PFSK-1 (cell line): ENCODE data around the gene ANKRD1.

Experiments
- POLR2AphosphoS5 ChIP-seq: IDR thresholded peaks from 2 replicates; pipeline ENCODE4 v1.6.1; 2012; ENCODE audit warnings: low read depth, mild to moderate bottlenecking, control low read depth, low read length, moderate library complexity
- TF ChIP-seq, protein P1 (sequence below), 2 experiments: IDR thresholded peaks; 2 replicates each; pipeline versions ENCODE4 v1.6.1 to v1.8.0; 2011 to 2012; ENCODE audit warnings: low read depth in 2 of 2, low read length in 2 of 2, control low read depth in 1 of 2, inconsistent platforms in 1 of 2, mild to moderate bottlenecking in 1 of 2, moderate library complexity in 1 of 2; ENCODE audit not compliant: insufficient read depth in 1 of 2

GRCh38 chr10:90889636-90890035, 31.3 kb downstream of the ANKRD1 start:
- no peak for TF ChIP-seq POLR2AphosphoS5
- TF ChIP-seq, protein P1, sequence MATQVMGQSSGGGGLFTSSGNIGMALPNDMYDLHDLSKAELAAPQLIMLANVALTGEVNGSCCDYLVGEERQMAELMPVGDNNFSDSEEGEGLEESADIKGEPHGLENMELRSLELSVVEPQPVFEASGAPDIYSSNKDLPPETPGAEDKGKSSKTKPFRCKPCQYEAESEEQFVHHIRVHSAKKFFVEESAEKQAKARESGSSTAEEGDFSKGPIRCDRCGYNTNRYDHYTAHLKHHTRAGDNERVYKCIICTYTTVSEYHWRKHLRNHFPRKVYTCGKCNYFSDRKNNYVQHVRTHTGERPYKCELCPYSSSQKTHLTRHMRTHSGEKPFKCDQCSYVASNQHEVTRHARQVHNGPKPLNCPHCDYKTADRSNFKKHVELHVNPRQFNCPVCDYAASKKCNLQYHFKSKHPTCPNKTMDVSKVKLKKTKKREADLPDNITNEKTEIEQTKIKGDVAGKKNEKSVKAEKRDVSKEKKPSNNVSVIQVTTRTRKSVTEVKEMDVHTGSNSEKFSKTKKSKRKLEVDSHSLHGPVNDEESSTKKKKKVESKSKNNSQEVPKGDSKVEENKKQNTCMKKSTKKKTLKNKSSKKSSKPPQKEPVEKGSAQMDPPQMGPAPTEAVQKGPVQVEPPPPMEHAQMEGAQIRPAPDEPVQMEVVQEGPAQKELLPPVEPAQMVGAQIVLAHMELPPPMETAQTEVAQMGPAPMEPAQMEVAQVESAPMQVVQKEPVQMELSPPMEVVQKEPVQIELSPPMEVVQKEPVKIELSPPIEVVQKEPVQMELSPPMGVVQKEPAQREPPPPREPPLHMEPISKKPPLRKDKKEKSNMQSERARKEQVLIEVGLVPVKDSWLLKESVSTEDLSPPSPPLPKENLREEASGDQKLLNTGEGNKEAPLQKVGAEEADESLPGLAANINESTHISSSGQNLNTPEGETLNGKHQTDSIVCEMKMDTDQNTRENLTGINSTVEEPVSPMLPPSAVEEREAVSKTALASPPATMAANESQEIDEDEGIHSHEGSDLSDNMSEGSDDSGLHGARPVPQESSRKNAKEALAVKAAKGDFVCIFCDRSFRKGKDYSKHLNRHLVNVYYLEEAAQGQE (IDR thresholded peaks at IDR 0.05; ENCODE audit: insufficient read depth in 1 of 2, low read depth in 2 of 2, low read length in 2 of 2) = no peak
